GM19468 (cell line): ENCODE results near the gene PRSS48.
"Not testable (repeated sequence)": the region's sequence is repeated elsewhere in the genome, so short reads cannot be mapped to it uniquely, and the experiment has no call there.

Experiments
- ATAC-seq: cut with Tn5 transposase; IDR thresholded peaks from one replicate; pipeline ENCODE4 v1.9.1; 2021; ENCODE audit warnings: mild to moderate bottlenecking, moderate library complexity, moderate number of reproducible peaks; ENCODE audit not compliant: unreplicated experiment; ENCODE audit errors: extremely low read depth

The PRSS48 gene

DNA sequence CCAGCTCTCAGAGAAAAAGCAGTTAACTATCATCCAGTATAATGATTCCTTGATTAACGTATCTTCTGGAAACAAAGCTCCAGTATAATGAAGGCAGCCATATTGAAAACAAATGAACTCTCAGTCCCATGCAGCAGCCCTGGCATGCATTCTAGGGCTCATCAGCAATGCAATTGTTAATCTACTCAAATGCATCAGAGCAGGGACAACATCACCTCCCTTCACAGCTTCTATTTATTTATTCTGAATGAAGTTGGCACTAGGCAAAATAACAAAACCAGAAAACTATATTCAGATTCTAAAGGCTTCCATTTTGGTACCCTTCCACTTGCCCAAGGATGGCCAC lies 37.0 kb downstream of the PRSS48 start:
- ATAC-seq: no peak

DNA sequence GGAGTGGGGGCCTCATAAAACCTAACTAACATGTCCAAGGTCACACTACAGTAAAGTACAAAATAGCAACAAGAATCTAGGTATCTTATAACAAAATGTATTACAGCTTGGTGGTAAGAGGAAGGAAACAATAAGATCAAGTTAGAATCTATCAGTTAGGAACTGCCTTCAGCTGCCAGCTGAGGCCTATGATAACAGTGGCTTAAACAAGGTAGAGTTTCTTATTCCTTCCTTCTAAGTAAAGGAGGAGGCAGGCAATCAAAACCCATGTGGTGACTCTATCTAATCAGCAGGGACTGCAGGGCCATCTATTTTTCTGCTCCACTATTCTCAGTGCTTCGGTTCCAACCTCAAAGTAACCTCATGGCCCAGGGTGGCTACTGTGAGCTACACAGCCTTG lies 37.5 kb downstream of the PRSS48 start:
- ATAC-seq: no peak

DNA sequence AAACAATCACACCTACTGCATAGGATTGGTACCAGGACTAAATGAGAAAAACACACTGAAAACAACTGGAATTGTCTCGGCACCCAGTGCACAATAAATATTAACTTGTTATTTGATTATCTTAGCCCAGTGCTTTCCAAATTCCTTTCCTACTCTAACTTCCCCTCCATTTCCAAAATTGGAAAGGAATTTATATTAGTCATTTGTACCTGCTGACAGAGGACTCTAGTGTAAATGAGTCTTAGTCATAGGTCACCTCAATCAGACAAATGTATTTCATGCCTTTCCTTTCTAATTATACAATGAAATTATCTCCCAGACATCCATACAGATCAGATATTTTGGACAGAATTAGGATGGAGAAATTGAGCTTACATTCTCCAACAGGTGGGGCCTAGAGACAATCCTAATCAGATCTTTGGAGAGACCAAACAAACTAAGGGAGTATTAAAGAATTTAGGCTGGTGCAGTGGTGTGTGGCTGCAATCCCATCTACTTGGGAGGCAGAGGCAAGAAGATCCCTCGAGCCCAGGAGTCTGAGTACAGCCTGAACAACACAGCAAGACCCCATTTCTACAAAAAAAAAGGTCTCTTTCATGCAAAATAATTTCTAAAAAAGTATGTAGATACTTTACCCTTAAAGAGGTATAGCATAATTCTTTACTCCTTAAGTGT lies 38.4 kb downstream of the PRSS48 start:
- no peak for ATAC-seq

- ATAC-seq: no peak
These were observed 39.7 kb downstream of the PRSS48 start for GRCh38 chr4:151316645-151317044.

- no peak for ATAC-seq
These were observed 41.5 kb downstream of the PRSS48 start for GRCh38 chr4:151318307-151319006.

- no peak for ATAC-seq
These were observed 42.5 kb downstream of the PRSS48 start for GRCh38 chr4:151319490-151319889.

DNA sequence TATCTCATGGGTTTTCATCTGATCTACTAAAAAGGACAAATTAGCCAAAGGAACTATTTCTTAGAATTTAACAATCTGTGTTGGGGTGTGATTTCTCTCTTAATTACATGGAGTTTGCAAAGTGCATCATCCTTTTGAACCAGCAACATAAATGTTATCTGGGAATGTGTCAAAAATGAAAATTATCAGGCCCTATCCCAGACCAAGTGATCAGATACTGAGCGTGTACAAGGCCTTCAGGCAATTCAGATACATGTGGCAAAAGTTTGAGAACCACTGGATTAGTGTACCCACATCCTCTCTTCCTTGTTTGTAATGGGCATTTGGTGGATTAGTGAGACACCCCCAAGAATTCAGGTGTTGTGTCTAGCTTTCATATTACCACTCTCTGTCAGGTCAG lies 44.6 kb downstream of the PRSS48 start:
- ATAC-seq: no peak

DNA sequence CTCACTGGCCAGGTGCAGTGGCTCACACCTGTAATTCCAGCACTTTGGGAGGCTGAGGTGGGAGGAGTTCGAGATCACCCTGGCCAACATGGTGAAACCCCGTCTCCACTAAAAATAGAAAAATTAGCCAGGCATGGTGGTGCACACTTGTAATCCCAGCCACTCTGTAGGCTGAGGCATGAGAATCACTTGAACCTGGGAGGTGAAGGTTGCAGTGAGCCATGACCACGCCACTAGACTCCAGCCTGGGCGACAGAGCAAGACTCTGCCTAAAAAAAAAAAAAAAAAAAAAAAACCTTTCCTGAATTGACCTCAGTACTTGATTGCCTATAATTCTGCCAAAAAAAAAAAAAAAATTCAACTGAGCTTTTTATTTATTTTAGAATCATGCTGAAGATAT lies 45.2 kb downstream of the PRSS48 start:
- not testable (repeated sequence) for ATAC-seq

GRCh38 chr4:151322570-151322969 lies 45.6 kb downstream of the PRSS48 start:
- ATAC-seq: no peak

- no peak for ATAC-seq
These were observed 46.7 kb downstream of the PRSS48 start for GRCh38 chr4:151323667-151324066.

DNA sequence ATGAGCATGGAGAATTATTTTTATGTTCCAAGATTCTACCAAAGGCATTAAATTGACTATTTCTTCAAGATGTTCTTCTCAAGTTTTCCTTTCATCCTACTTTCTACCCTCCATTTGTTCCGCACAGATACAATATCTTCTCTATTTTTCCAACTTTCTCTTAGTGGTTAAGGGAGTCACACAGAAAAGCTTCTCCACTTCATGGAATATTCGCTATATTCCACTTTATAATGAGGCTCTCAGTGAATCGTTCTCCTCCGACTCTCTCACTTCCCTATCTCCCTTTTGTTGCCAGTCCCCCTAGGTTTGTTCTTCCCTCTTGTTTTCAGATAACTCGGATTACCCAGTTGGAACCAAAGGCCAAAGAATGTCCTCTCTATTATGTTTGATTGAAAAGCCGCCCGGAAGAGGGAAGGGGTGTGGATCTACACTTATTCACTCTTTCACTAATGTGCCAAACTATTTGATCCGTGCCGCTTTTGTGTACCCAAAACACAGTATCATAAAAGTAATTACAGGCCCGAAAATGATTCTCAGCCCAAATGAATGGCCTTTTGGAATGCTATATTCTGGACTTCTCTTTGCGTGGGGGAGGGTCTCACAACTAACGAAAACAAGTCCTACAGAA lies 47.3 kb downstream of the PRSS48 start:
- ATAC-seq: no peak

GRCh38 chr4:151324752-151325110 lies 47.8 kb downstream of the PRSS48 start:
- ATAC-seq: no peak

GRCh38 chr4:151325111-151325948 lies 48.4 kb downstream of the PRSS48 start, which contains the start of gene SH3D19:
TSS of gene SH3D19 (minus strand) at chr4:151325605. CDS start at chr4:151325352, 253 bp downstream.
- ATAC-seq: no peak

- no peak for ATAC-seq
These were observed 48.9 kb downstream of the PRSS48 start for GRCh38 chr4:151325949-151326246.

DNA sequence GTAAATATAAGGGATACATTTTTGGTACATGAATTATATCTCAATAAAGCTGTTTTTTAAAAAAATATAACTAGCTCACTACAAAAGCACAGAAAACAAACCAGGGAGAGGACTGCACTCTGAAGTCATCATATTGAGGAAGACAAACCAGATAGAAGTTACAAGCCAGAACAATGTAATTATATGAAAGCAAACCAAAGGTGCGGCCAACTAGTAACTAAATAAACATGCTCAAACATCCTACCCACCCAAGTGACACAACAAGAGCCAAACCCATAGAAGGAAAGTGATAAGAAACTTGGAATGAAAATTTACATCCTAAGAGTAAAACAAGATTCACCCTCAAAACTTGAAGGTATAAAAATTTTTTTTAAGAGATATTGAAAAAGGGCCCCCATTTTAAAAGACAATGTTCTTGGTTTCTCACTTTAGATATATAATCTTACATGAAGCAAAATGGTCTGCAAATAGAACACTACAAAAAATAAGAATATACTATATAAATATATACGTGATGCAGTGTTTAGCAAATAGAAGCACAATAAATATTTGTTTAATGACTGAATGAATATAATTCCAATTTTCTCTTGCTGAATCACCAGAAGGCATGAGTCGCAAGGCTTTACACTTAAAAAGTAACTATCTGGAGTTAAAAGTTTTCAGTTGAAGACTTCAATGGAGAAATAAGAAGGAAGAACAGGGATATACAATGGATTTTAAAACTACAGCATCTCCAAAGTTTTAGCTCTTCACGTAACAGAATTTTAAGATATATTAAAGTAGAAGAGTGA lies 52.5 kb downstream of the PRSS48 start:
- ATAC-seq: no peak

DNA sequence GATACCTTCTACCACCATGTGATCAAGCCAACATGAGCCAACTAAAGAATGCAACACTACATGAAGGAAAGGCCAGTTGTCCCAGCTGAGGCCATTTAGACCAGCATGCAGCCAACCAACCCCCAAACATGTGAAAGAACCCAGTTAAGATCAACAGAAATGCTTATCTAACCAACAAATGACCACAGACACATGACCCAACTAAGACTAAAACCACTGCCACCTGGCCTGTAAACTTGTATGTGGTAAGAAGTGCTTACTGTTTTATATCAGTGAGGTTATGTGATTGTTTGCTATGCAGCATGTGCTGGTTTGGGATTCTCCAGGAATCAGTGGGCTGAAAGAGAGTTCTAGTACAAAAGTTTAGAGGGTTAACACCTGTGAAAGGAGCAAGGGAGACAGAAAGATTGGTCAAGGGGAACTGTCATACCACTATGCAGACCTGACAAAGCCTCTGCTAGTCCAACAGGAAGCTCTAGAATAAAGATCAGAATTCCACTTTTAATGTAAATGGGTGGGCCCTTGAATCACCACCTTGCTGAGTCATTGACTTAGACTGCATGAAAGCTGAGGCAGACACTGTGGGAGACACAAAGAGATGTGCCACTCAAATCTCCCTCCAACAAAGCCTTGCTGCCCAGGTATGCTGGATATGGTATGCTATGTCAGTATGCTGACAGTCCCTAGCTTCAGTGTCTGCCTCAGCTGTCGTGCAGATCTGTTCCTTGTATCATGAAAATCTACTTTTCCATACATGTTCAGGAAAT lies 54.5 kb downstream of the PRSS48 start:
- no peak for ATAC-seq

DNA sequence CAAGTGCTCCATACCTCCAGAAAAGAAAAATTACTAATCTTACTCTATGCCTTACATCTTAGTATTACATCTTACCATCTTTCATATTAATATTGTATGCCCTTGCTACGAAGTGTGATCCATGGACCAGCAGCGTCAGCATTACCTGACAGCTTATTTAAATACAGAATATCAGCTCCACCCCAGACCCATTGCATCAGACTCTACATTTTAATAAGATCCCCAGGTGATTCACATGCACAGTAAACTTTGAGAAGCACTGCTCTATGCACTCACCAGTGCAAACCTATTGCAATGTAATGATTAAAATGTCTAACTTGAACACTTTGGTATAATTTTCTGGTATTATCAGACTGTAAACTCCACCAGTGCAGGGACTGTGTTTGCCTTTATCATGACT lies 62.5 kb downstream of the PRSS48 start:
- ATAC-seq: no peak

DNA sequence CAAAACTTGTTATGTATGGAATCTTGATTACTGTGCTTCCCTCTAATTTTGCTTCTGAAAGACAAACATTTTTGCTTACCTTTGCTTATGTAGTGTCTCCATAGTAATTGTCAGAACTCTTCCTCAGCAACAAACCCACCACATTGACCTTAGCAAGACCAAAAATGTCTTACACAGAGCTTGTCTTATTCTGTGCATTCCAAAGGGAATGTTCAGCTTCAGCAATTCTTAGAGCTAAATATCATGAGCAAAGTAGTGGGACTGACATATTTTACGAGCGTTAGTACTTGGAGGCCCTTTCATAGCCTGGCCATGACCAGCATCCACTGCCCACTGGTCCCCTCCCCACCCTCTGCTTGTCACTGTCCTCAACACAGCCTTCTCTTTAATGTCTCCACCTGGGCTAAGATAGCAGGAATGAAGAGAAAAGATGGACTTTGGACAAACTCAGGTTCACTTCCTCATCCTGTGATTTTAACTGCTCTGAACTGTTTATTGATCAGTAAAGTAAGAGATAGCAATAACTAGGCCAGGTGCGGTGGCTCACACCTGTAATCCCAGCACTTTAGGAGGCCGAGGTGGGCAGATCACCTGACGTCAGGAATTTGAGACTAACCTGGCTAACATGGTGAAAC lies 63.9 kb downstream of the PRSS48 start:
- no peak for ATAC-seq
